Iris pigment epithelial cell (primary cell): ENCODE data around the gene LEKR1.
"Not testable (repeated sequence)": the region's sequence is repeated elsewhere in the genome, so short reads cannot be mapped to it uniquely, and the experiment has no call there.

Source experiments
- DNase-seq: peaks from one replicate; pipeline ENCODE4 v3.0.0-alpha.2; 2011; ENCODE audit warnings: low read depth

The LEKR1 gene

GRCh38 chr3:156908398-156908797 is 82.2 kb downstream of the LEKR1 start:
- no peak for DNase-seq

GRCh38 chr3:156910022-156910421 is 83.9 kb downstream of the LEKR1 start:
- no peak for DNase-seq

- DNase-seq, result peak; percentile 9
These were observed 84.7 kb downstream of the LEKR1 start for GRCh38 chr3:156910831-156911230.

DNA sequence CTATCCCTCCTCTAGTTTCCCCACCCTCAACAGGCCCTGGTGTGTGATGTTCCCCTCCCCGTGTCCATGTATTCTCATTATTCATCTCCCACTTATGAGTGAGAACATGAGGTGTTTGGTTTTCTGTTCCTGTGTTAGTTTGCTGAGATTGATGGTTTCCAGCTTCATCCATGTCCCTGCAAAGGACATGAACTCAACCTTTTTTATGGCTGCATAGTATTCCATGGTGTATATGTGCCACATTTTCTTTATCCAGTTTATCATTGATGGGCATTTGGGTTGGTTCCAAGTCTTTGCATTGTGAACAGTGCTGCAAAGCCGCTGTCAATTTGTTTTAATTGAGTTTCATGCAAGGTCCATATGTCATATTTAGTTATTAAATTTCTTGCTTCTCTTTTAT is 88.1 kb downstream of the LEKR1 start:
- DNase-seq, result not testable (repeated sequence)

DNA sequence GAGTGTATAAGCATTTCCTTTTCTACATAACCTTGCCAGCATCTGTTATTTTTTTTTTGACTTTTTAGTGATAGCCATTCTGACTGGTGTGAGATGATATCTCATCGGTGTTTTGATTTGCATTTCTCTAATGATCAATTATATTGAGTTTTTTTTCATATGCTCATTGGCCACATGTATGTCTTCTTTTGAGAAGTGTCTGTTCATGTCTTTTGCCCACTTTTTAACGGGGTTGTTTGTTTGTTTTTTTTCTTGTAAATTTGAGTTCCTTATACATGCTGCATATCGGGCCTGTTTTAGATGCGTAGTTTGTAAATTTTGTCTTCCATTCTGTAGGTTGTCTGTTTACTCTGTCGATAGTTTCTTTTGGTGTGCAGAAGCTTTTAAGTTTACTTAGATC is 89.2 kb downstream of the LEKR1 start:
- no peak for DNase-seq

DNA sequence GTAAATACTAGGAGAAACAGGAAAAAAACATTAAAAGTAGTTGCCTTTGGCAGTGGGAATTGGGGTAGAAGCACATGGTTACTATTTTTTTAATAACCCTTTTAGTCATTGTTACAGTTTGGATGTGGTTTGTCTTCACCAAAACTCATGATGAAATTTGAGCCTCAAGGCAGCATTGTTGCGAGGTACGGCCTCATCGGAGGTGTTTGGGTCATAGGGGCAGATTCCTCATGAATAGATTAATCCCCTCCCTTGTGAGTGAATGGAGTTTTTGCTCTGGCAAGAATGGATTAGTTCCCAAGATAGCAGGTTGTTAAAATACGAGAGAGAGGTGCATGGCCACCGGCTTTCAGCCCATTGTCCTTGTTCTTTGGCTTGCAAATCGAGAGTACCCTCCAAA is 92.6 kb downstream of the LEKR1 start:
- DNase-seq, result no peak

DNA sequence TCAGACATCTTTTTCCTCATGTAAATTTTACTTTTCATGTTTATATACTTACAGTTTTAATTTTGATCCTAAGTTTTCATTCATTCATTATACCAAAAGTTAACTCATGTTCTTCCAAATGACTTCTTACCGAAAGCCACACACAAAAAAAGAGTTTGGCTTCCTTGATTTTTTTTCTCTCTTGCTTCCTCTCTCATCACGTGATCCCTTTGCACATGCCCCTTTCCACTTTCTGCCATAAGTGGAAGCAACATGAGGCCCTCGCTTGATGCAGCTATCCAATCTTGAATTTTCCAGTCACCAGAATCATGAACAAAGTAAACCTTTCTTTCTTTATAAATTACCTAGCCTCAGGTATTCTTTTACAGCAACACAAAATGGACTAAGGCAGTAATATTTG is 93.7 kb downstream of the LEKR1 start:
- no peak for DNase-seq

DNA sequence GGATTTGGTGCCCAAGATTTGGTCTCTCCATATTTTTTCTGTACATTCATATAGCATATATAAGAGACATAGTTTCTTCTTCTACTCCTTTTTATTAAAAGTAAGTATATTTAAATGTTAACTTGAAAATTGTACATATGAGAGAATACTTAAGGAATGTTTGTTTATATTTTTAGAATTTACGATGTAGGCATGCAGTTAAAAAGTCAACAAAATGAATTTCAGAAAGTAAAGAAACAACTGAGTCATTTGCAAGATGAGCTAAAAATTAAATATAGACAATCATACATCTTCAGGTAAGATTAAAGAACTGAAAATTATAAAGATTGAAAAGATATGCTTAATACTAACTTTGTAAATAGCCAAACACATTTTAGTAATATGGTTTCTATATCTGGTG is 94.2 kb downstream of the LEKR1 start:
- DNase-seq, result no peak

- DNase-seq, result no peak
These were observed 97.2 kb downstream of the LEKR1 start for GRCh38 chr3:156923349-156923748.

- DNase-seq, result no peak
These were observed 112.6 kb downstream of the LEKR1 start for GRCh38 chr3:156938724-156939123.

GRCh38 chr3:156939315-156939714 is 113.2 kb downstream of the LEKR1 start:
- no peak for DNase-seq

GRCh38 chr3:156941311-156941710 is 115.2 kb downstream of the LEKR1 start:
- DNase-seq, result no peak

GRCh38 chr3:156948402-156949210 is 122.5 kb downstream of the LEKR1 start:
- DNase-seq, result no peak

DNA sequence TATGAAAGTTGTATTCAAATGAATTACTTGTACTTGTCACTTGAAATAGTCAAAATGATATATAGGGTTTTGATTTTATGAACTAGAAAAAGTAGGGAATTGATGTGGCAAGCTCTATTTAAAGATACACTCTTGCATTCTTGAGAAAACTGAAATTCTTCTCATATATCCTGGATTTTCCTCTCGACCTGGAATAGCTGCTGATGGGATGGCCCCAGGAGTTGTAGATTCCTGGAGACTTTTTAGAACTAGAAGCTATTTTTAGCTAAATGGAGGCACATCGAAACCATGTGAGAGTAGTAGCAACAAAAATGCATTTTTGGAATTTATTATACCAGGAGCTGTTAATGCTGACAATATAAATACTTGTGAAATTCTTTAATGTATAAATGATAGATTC is 125.9 kb downstream of the LEKR1 start:
- no peak for DNase-seq

- DNase-seq, result no peak
These were observed 131.6 kb downstream of the LEKR1 start for GRCh38 chr3:156957715-156958114.

- no peak for DNase-seq
These were observed 136.9 kb downstream of the LEKR1 start for GRCh38 chr3:156963096-156963495.

DNA sequence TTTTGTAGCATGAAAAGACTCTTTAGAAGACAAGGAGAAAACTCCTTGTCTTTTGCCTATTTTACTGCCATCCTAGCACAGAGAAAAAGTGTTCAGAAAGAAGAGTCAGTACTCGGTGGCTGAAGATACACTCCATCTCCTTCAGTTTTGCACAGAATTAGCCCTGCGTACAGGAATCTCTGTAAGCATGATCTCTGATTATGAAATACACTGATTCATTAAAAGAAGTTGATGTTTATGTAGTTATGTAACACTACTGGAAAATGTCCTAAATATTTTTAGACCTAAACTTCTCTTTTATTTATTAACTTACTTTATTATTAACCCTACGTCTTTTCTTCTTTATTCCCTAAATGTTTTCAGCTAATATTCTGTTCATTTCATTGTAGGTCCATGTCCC is 138.4 kb downstream of the LEKR1 start:
- DNase-seq, result peak; percentile 27

GRCh38 chr3:156966349-156966748 is 140.2 kb downstream of the LEKR1 start:
- DNase-seq, result not testable (repeated sequence)

DNA sequence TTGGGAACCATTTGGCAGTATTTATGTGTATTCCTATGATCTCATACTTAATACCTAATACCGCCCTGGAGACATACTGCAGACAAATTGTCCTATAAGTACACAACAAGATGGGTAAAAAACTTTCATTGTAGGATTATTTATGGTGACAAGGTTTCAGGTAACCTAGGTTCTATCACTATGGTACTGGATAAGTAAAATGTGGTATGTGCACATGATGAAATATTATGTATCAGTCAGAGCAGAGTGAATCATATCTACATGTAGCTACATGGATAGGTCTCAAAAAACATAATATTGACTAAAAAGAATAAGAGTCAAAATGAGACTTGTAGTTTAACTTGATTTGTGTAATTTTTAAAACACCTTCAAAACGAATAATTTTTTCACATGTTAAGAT is 147.8 kb downstream of the LEKR1 start:
- DNase-seq, result no peak

DNA sequence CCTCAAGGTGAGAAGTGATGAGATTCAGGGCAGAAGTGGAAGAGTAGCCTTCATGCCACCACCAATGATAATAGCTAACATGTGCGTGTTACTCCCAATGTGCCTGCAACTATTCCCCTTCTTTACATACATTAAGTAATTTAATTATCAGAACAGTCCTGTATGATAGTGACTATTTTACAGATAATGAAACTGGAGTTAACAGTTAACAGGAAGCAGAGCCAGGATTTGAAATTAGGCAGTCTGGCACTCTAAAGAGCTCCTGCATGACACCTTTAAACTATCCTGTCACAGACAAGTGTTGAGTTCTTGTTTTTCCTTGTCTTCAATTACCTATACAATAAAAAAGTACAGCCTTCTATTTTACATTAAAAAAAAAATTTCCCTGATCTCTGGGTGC is 148.8 kb downstream of the LEKR1 start:
- DNase-seq, result no peak

- DNase-seq, result no peak
These were observed 149.6 kb downstream of the LEKR1 start for GRCh38 chr3:156975721-156976120.

GRCh38 chr3:156976933-156977332 is 150.8 kb downstream of the LEKR1 start:
- DNase-seq, result no peak

GRCh38 chr3:156978481-156978961 is 152.4 kb downstream of the LEKR1 start:
- peak; percentile 3 for DNase-seq

DNA sequence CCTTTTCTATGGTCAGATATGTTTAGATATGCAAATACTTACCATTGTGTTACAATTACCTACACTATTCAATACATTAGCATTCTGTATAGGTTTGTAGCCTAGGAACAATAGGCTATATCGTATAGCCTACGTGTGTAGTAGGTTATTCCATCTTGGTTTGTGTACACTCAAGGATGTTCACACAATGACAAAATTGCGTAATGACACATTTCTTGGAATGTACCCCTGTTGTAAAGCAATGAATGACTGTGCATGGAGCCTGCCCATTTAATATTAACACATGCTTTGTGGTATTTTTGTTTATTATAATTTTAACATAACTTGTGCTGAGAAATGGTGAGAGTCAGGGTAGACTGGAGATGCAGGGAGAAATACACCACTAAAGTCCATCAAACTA is 154.9 kb downstream of the LEKR1 start:
- DNase-seq, result no peak
